GM19043 (cell line): ENCODE results near the gene VWCE.
A peak's percentile ranks its signal among the peaks of the same experiment; 100 is the strongest.

Experiments used
- ATAC-seq: cut with Tn5 transposase; IDR thresholded peaks from one replicate; pipeline ENCODE4 v1.9.1; 2021; ENCODE audit warnings: low read depth; ENCODE audit not compliant: unreplicated experiment

Gene VWCE

GRCh38 chr11:61328351-61328750 is 33.2 kb upstream of the VWCE start:
- no peak for ATAC-seq

GRCh38 chr11:61327669-61328071 is 32.6 kb upstream of the VWCE start:
- ATAC-seq = no peak

GRCh38 chr11:61325649-61326414 is 30.7 kb upstream of the VWCE start:
- no peak for ATAC-seq

GRCh38 chr11:61315260-61315659 is 20.1 kb upstream of the VWCE start:
- no peak for ATAC-seq

GRCh38 chr11:61310749-61311148 is 15.6 kb upstream of the VWCE start:
- no peak for ATAC-seq

- ATAC-seq = no peak
Measured at GRCh38 chr11:61309739-61310138, 14.6 kb upstream of the VWCE start.

- no peak for ATAC-seq
Measured at GRCh38 chr11:61309141-61309540, 14.0 kb upstream of the VWCE start.

GRCh38 chr11:61307354-61307753 is 12.2 kb upstream of the VWCE start:
- no peak for ATAC-seq

GRCh38 chr11:61306221-61306620 is 11.1 kb upstream of the VWCE start:
- ATAC-seq = no peak

GRCh38 chr11:61305417-61305816 is 10.3 kb upstream of the VWCE start:
- no peak for ATAC-seq

- no peak for ATAC-seq
Measured at GRCh38 chr11:61303725-61304124, 8.6 kb upstream of the VWCE start.

- no peak for ATAC-seq
Measured at GRCh38 chr11:61302550-61302949, 7.4 kb upstream of the VWCE start.

GRCh38 chr11:61298663-61299244 is 3.6 kb upstream of the VWCE start:
- no peak for ATAC-seq

- ATAC-seq = no peak
Measured at GRCh38 chr11:61297746-61298145, 2.6 kb upstream of the VWCE start.

GRCh38 chr11:61297341-61297740 is 2.2 kb upstream of the VWCE start:
- no peak for ATAC-seq

GRCh38 chr11:61295596-61295926 is 445 bp upstream of the VWCE start:
- no peak for ATAC-seq

GRCh38 chr11:61293867-61294716 is 1.0 kb downstream of the VWCE start:
- peak; percentile 23 for ATAC-seq

- ATAC-seq = no peak
Measured at GRCh38 chr11:61292356-61292755, 2.8 kb downstream of the VWCE start.

- ATAC-seq = no peak
Measured at GRCh38 chr11:61290905-61291690, 4.0 kb downstream of the VWCE start.

- ATAC-seq = no peak
Measured at GRCh38 chr11:61287338-61287977, 7.7 kb downstream of the VWCE start.
